ENCODE results near the gene HS2ST1.

GRCh38 chr1:86926883-86927282, 12.4 kb downstream of the HS2ST1 start:
- TF ChIP-seq CTCF (conservative IDR thresholded peaks at IDR 0.05; ENCODE audit: low read depth in 2 of 2) = no peak
- TF ChIP-seq EZH2 (IDR thresholded peaks at IDR 0.05; ENCODE audit: low read depth, unreplicated experiment) = no peak
- TF ChIP-seq CREB1 (CRISPR knock-in tag; IDR thresholded peaks at IDR 0.05; ENCODE audit: low read depth) = no peak
- no peak for TF ChIP-seq ETS1 (IDR thresholded peaks at IDR 0.05)
- no peak for TF ChIP-seq POLR2AphosphoS5 (IDR thresholded peaks at IDR 0.05; ENCODE audit: low read depth)
- TF ChIP-seq REST (IDR thresholded peaks at IDR 0.05; ENCODE audit: unreplicated experiment) = no peak
- TF ChIP-seq EZH2phosphoT487 (IDR thresholded peaks at IDR 0.05; ENCODE audit: unreplicated experiment) = no peak
